Coronary artery (tissue), 2 donors: Measurements from ENCODE around the gene JADE3.
"Not testable (repeated sequence)": the region's sequence is repeated elsewhere in the genome, so short reads cannot be mapped to it uniquely, and the experiment has no call there.

Source experiments
- DNase-seq: peaks from one replicate; pipeline ENCODE4 v3.0.0-alpha.2; 2017; ENCODE audit warnings: low spot score
- H3K27ac ChIP-seq, 2 donors: fragments of 200-600 bp; sonication (generic); one replicate each; pipeline ENCODE4 v1.5.1; 2016 to 2019
- H3K4me3 ChIP-seq: fragments of 200-600 bp; sonication (generic); 2 replicates; pipeline ENCODE4 v1.5.1; 2016; ENCODE audit warnings: mild to moderate bottlenecking, moderate library complexity
- TF ChIP-seq, protein P1 (sequence below): fragments of 200-600 bp; sonication (generic); IDR thresholded peaks from one replicate; pipeline ENCODE4 v1.5.1; 2019; ENCODE audit warnings: antibody characterized with exemption

Gene JADE3

DNA sequence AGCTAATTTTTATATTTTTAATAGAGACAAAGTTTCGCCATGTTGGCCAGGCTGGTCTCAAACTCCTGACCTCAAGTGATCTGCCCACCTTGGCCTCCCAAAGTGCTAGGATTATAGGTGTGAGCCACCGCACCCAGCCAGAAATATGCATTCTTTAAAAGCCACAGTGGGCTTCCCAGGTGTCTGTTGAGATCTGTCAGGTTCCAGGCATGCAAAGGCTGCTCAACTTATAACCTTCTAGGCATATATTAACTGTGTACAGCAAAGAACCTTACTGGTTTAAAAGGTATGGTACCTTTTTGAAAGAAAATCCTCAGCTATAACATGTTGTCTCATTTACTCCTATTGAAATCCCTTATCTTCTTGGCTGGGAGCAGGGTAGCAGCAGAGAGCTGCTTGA is 42.5 kb downstream of the JADE3 start:
- Histone ChIP-seq H3K27ac (no peak overlapping the region), H3K4me3 (no peak overlapping the region)
- DNase-seq = no peak
- TF ChIP-seq, protein P1, sequence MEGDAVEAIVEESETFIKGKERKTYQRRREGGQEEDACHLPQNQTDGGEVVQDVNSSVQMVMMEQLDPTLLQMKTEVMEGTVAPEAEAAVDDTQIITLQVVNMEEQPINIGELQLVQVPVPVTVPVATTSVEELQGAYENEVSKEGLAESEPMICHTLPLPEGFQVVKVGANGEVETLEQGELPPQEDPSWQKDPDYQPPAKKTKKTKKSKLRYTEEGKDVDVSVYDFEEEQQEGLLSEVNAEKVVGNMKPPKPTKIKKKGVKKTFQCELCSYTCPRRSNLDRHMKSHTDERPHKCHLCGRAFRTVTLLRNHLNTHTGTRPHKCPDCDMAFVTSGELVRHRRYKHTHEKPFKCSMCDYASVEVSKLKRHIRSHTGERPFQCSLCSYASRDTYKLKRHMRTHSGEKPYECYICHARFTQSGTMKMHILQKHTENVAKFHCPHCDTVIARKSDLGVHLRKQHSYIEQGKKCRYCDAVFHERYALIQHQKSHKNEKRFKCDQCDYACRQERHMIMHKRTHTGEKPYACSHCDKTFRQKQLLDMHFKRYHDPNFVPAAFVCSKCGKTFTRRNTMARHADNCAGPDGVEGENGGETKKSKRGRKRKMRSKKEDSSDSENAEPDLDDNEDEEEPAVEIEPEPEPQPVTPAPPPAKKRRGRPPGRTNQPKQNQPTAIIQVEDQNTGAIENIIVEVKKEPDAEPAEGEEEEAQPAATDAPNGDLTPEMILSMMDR = no peak

DNA sequence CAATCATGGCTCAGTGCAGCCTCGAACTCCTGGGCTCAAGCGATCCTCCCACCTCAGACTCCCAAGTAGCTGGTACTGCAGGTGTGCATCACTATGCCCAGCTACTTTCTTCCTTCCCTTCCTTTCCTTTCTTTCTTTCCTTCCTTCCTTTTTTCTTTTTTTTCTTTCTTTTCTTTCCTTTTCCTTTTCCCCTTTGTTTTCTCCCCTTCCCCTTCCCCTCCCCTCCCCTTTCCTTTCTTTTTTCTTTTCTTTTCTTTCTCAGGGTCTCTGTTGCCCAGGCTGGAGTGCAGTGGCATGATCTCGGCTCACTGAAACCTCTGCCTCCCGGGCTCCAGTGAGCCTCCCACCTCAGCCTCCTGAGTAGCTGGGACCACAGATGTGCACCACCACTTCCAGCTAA is 44.4 kb downstream of the JADE3 start:
- H3K4me3 ChIP-seq, DNase-seq, H3K27ac ChIP-seq: not testable (repeated sequence)

DNA sequence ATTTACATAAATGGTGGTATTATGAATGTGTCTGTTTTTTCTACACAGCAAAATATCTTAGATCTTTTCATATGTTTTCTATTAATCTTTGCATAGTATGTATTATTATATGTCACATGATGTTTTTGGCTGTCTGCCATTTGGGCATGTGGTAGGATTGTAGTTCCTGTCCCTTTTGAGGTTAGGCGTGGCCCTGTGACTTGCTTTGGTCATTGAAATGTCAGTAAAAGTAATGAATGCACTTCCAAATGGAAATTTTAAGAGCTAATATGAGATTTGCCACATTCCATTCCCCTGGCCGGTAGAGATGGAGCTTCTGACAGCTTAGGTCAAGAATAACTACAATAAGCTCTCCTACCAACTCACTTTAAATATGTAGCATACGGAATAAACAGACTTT is 45.1 kb downstream of the JADE3 start:
- TF ChIP-seq, protein P1 = no peak
- H3K27ac ChIP-seq = no peak overlapping the region
- H3K4me3 ChIP-seq = no peak overlapping the region
- no peak for DNase-seq

DNA sequence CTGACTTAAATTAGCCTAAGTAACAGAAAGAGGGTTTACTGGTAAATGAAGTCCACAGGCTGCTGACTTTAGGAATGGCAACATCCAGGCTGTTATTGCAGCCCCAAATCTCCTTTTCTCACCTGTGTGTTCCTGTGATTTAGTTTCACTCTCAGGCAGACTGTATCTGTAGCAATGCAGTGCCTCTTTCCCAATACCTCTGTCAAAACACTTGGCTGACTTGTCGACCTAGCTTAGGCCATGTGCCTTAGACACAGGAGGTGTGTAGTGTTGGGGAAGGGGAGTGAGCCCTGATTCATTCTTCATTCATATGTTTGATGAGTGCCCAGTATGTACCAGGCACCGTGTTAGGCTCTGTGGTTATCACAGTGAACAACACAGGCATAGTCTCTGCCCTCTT is 46.9 kb downstream of the JADE3 start:
- DNase-seq = no peak
- no peak overlapping the region for H3K4me3 ChIP-seq
- TF ChIP-seq, protein P1 = no peak
- H3K27ac ChIP-seq = no peak overlapping the region

DNA sequence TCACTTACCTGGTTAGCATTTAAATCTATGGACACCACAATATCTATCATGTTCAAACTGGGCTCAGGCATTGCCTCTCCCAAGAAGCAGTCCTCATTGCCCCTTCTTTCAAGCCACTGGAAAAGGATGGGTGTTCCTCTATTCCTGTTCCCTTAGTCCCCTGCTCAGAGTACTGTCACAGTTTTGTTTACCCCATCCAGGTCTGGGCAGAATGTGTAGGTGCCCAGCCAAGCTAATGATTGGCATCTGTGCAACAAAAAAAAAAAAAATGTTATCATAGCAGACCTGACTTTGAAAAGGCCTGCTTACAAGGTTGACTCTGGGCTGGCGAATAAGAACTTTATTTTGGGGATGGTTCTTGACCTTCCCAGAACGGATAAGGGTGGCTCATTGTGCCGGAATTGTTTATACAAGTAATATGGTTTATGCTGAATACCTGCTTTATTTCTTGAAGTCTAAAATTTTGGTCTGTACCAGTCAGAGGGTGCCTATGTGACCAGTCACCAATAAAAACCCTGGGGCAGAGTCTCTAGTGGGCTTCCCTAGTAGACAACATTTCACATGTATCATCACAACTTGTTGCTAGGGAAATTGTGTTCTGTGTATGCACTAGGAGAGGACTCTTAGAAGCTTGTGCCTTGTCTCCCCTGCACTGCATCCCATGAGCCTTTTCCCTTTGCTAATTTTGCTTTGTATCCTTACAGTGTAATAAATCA is 47.9 kb downstream of the JADE3 start:
- TF ChIP-seq, protein P1 = no peak
- H3K27ac ChIP-seq = no peak overlapping the region
- no peak for DNase-seq

DNA sequence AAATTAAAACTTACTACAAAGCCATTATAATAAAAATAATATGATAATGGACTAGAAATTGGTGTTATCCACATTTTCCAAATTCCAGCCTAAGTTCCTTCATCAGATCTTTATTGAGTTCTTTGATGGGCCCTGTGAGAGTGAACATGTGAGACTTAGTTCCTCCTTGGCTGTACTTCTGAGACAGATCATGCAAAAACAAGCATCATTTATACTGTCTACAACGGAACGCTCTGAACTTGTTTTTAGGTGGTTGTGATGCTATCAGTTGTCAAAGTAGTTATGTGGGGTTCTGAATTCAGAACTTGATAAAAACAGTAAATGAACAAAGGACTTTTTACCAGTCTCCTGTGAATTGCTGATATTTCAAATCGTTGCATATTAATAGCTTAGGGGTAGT is 48.9 kb downstream of the JADE3 start:
- no peak for DNase-seq
- no peak overlapping the region for H3K4me3 ChIP-seq
- no peak overlapping the region for H3K27ac ChIP-seq
- TF ChIP-seq, protein P1 = no peak

More for the DNA sequence above, 47.9 kb downstream of the JADE3 start:
- no peak overlapping the region for H3K4me3 ChIP-seq

DNA sequence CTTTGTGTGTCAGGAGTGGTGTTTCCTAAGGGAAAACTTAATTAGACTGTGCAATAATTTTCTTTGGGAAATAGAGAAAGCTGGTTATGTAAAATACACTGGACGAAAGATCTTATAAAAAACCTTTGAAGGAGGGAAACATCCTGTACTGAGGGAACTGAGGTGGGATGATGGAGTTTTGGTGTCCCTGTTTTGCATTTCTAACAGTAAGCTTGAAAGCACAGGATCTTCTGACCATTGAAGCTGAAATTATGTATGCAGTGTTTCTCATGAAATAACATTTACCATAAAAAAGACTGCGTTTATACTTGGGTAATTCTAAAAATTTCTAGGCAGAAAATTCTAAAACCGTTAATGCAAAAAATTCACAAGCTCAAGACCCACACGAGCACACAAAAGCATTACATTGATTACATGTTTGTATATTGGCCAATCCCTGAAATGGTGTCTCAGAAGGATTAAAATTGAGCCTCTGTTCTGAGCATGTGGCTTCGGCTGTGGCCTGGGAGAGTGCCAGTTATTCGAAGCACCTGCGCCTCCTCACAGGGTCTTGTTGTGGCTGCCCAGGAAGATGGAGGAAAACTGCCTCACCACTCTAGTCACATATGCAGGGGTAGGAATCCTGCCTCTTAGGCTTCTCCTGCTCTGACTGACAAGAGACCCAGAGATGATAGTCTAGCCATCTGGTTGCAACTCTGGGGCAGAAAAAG is 49.5 kb downstream of the JADE3 start:
- no peak overlapping the region for H3K27ac ChIP-seq

More for the DNA sequence above, 49.5 kb downstream of the JADE3 start:
- TF ChIP-seq, protein P1 = no peak
- H3K4me3 ChIP-seq = no peak overlapping the region
- DNase-seq = no peak
